ENCODE results near the gene CYP2A7. TPM values are rescaled to one million over a fixed set of nuclear protein-coding genes. Genes with fewer than 3 reads are reported as not detected.
"Not testable (repeated sequence)": the region's sequence is repeated elsewhere in the genome, so short reads cannot be mapped to it uniquely, and the experiment has no call there.

Gene CYP2A7
- total RNA-seq, 1 donor from 2014 or later = not detected

DNA sequence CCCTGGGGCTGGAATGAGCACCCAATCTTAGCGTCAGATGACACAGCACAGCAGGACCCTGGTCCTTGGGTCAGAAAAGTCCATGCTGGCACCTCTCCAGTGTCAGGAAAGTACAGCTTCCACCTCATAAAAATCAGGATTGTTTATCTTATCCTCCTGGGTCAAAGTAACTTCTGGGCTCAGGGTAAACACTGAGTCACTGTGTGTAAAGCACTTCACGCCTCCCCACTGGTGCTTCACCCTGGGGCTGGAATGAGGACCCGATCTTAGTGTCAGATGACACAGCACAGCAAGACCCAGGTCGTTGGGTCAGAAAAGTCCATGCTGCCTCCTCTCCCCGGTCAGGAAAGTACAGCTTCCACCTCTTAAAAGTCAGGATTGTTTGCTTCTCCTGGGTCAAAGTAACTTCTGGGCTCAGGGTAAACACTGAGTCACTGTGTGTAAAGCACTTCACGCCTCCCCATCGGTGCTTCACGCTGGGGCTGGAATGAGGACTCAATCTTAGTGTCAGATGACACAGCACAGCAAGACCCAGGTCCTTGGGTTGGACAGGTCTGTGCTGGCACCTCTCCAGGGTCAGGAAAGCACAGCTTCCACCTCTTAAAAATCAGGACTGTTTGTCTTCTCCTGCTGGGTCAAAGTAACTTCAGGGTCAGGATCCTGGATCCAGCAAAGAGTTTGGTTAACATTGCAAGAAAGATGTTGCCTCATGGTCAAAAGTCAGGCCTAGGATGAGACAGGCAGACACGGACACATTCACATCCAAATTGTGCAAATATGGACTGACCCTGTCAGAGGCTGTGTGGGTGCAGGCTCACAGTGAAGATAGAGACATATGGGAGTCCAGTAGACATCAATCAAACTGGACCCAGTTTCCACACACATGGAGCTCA, 39.2 kb upstream of the CYP2A7 start:
- peak; percentile 77 for DNase-seq (ENCODE audit: low read depth)
- TF ChIP-seq, protein P1, sequence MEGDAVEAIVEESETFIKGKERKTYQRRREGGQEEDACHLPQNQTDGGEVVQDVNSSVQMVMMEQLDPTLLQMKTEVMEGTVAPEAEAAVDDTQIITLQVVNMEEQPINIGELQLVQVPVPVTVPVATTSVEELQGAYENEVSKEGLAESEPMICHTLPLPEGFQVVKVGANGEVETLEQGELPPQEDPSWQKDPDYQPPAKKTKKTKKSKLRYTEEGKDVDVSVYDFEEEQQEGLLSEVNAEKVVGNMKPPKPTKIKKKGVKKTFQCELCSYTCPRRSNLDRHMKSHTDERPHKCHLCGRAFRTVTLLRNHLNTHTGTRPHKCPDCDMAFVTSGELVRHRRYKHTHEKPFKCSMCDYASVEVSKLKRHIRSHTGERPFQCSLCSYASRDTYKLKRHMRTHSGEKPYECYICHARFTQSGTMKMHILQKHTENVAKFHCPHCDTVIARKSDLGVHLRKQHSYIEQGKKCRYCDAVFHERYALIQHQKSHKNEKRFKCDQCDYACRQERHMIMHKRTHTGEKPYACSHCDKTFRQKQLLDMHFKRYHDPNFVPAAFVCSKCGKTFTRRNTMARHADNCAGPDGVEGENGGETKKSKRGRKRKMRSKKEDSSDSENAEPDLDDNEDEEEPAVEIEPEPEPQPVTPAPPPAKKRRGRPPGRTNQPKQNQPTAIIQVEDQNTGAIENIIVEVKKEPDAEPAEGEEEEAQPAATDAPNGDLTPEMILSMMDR (IDR thresholded peaks at IDR 0.05; ENCODE audit: insufficient read depth, low read length, severe bottlenecking) = no peak
- Histone ChIP-seq H3K36me3 (ENCODE audit: control insufficient read depth, insufficient read depth, low read length) (no peaks in the 10 kb centered on the region), H3K27me3 (ENCODE audit: control insufficient read depth, insufficient read depth, low read length) (no peaks in the 10 kb centered on the region), H3K4me3 (ENCODE audit: low read depth, low read length) (no peak overlapping the region)
- peak; percentile 72 for FAIRE-seq

DNA sequence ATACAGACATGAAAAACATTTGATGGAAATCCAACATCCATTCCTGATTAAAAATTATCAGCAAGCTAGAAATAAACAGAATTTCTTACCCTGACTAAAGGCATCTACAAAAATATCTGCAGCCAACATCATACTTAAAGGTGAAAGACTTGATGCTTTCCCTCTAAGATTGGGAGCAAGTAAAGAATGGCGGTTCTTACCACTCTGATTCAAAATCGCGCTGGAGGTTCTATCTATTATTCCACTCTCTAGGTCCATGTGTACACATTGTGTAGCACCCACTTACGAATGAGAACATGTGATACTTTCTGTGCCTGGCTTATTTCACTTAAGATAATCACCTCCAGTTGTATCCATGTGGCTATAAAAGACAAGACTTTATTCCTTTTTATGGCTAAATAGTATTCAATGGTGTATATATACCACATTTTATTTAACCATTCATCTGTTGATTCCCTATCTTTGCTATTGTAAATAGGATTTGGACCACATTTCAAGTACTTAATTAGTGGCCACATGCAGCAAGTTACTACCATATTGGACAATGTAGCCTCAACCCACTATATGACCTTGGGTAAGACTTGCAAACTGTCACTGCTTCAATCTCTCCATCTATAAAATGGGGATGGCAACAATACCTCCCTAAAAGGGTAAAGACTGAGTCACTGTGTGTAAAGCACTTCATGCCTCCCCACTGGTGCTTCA, 38.4 kb upstream of the CYP2A7 start:
- no peaks in the 10 kb centered on the region for H3K36me3 ChIP-seq (ENCODE audit: control insufficient read depth, insufficient read depth, low read length)
- H3K27me3 ChIP-seq (ENCODE audit: control insufficient read depth, insufficient read depth, low read length) = no peaks in the 10 kb centered on the region
- DNase-seq (ENCODE audit: low read depth) (no peak), FAIRE-seq (no peak)
- no peak overlapping the region for H3K4me3 ChIP-seq (ENCODE audit: low read depth, low read length)
- TF ChIP-seq, protein P1 (IDR thresholded peaks at IDR 0.05; ENCODE audit: insufficient read depth, low read length, severe bottlenecking) = no peak

GRCh38 chr19:40919530-40920299, 37.7 kb upstream of the CYP2A7 start:
- not testable (repeated sequence) for FAIRE-seq; DNase-seq (ENCODE audit: low read depth); H3K4me3 ChIP-seq (ENCODE audit: low read depth, low read length); H3K27me3 ChIP-seq (ENCODE audit: control insufficient read depth, insufficient read depth, low read length); H3K36me3 ChIP-seq (ENCODE audit: control insufficient read depth, insufficient read depth, low read length)

DNA sequence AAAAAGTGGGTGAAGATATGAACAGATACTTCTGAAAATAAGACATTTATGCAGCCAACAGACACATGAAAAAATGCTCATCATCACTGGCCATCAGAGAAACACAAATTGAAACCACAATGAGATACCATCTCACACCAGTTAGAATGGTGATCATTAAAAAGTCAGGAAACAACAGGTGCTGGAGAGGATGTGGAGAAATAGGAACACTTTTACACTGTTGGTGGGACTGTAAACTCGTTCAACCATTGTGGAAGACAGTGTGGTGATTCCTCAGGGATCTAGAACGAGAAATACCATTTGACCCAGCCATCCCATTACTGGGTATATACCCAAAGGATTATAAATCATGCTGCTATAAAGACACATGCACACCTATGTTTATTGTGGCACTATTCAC, 36.3 kb upstream of the CYP2A7 start:
- H3K36me3 ChIP-seq (ENCODE audit: control insufficient read depth, insufficient read depth, low read length); H3K4me3 ChIP-seq (ENCODE audit: low read depth, low read length); H3K27me3 ChIP-seq (ENCODE audit: control insufficient read depth, insufficient read depth, low read length); DNase-seq (ENCODE audit: low read depth); FAIRE-seq: not testable (repeated sequence)

GRCh38 chr19:40908976-40909375, 26.9 kb upstream of the CYP2A7 start:
- Histone ChIP-seq H3K4me3 (ENCODE audit: low read depth, low read length) (no peak overlapping the region), H3K27me3 (ENCODE audit: control insufficient read depth, insufficient read depth, low read length) (peaks cover 2% of the 10 kb centered on the region), H3K36me3 (ENCODE audit: control insufficient read depth, insufficient read depth, low read length) (no peaks in the 10 kb centered on the region)
- TF ChIP-seq, protein P1 (IDR thresholded peaks at IDR 0.05; ENCODE audit: insufficient read depth, low read length, severe bottlenecking) = no peak
- FAIRE-seq (no peak), DNase-seq (ENCODE audit: low read depth) (no peak)

GRCh38 chr19:40907968-40908735, 26.1 kb upstream of the CYP2A7 start:
- DNase-seq (ENCODE audit: low read depth) = no peak
- no peaks in the 10 kb centered on the region for H3K36me3 ChIP-seq (ENCODE audit: control insufficient read depth, insufficient read depth, low read length)
- no peak for FAIRE-seq
- H3K27me3 ChIP-seq (ENCODE audit: control insufficient read depth, insufficient read depth, low read length) = peaks cover 2% of the 10 kb centered on the region
- no peak overlapping the region for H3K4me3 ChIP-seq (ENCODE audit: low read depth, low read length)
- TF ChIP-seq, protein P1 (IDR thresholded peaks at IDR 0.05; ENCODE audit: insufficient read depth, low read length, severe bottlenecking) = no peak
